Activated T-cell treated with anti-CD3 and anti-CD28 coated beads, Interleukin-2, amount 50 U/mL, for 72 hours (primary cell): Measurements from ENCODE around the gene GON4L. TPM values are rescaled to one million over a fixed set of nuclear protein-coding genes. Genes with fewer than 3 reads are reported as not detected.

Experiments
- ATAC-seq, 2 donors: fragments of 150-1000 bp; cut with Tn5 transposase; replicated peaks in 1 of 2; 2 replicates each; pipeline ENCODE4 v1.10.0; 2021; ENCODE audit warnings: moderate library complexity in 2 of 2, mild to moderate bottlenecking in 1 of 2
- DNase-seq, 2 donors: peaks; one replicate each; pipeline ENCODE4 v3.0.0; 2021 to 2022; ENCODE audit warnings: mixed read lengths in 1 of 2
- H3K27ac Mint-ChIP-seq: one replicate; pipeline ENCODE4 v1.8.0; 2022; ENCODE audit warnings: mild to moderate bottlenecking, moderate library complexity, mixed read lengths
- H3K27me3 Mint-ChIP-seq: one replicate; pipeline ENCODE4 v1.8.0; 2022; ENCODE audit warnings: low read depth, mixed read lengths
- H3K36me3 Mint-ChIP-seq, 2 donors: one replicate each; pipeline ENCODE4 v1.8.0; 2022; ENCODE audit warnings: mixed read lengths in 2 of 2, mild to moderate bottlenecking in 1 of 2; ENCODE audit not compliant: insufficient read depth in 2 of 2
- H3K4me1 Mint-ChIP-seq: one replicate; pipeline ENCODE4 v1.8.0; 2022; ENCODE audit warnings: low read depth, mixed read lengths
- H3K4me3 Mint-ChIP-seq, 2 donors: one replicate each; pipeline ENCODE4 v1.8.0; 2022; ENCODE audit warnings: mild to moderate bottlenecking in 2 of 2, mixed read lengths in 2 of 2, moderate library complexity in 2 of 2
- H3K9me3 Mint-ChIP-seq, 2 donors: one replicate each; pipeline ENCODE4 v1.8.0; 2022; ENCODE audit warnings: mixed read lengths in 2 of 2
- total RNA-seq, 2 donors: library from RNA; stranded (reverse); gene quantifications; one replicate each; pipeline ENCODE4 v1.2.3, GENCODE V29; 2022

Gene GON4L
- total RNA-seq, 2 donors from 2014 or later = 62.8 to 67.3 TPM

DNA sequence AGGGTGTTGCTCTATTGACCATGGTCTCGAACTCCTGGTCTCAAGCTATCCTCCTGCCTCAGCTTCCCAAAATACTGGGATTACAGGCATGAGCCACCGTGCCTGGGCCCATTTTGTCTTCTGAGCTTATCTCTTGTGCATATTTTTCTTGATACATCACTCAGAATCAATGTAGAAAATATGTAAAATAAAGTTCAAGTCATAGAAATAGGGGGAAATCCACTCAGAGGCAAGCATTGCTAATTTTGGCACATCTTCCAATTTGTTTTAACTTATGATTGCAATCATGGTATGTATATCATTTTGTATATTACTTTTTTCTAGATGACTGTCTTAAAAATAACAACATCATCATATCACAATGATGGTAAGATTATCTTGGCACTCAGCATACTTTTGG lies 32.6 kb upstream of the GON4L start:
- Mint-ChIP-seq H3K4me1 (peaks cover 13% of the 10 kb centered on the region), H3K4me3 (no peak overlapping the region), H3K36me3 (no peaks in the 10 kb centered on the region), H3K27ac (no peak overlapping the region), H3K9me3 (no peaks in the 10 kb centered on the region), H3K27me3 (no peaks in the 10 kb centered on the region)
- ATAC-seq (no peak), DNase-seq (no peak)

GRCh38 chr1:155888481-155888880 lies 31.5 kb upstream of the GON4L start:
- H3K9me3 Mint-ChIP-seq = no peaks in the 10 kb centered on the region
- H3K4me1 Mint-ChIP-seq = peaks cover 6% of the 10 kb centered on the region
- H3K36me3 Mint-ChIP-seq = no peaks in the 10 kb centered on the region
- H3K4me3 Mint-ChIP-seq = no peak overlapping the region
- ATAC-seq (no peak), DNase-seq (no peak)
- H3K27me3 Mint-ChIP-seq = no peaks in the 10 kb centered on the region
- H3K27ac Mint-ChIP-seq = no peak overlapping the region

DNA sequence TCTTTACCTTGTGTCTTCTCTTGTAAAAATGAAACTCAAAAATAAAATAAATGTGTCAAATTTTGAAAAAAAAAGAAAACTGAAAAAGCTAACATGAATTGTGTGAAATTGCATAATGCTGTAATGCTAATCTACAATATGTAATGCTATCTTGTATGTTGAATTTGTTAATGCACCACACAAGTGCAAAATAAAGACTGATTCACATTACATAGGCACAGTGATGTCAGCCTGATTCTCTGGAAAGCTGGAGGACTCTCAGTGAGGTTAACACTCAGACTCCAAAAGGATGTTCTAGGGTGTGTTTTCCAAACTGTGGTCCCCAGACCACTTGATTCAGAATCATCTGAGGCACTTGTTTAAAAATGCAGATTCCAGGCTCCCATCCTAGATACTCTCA lies 28.0 kb upstream of the GON4L start:
- no peak overlapping the region for H3K4me3 Mint-ChIP-seq
- DNase-seq (no peak), ATAC-seq (no peak)
- no peak overlapping the region for H3K27ac Mint-ChIP-seq
- H3K36me3 Mint-ChIP-seq = no peaks in the 10 kb centered on the region
- no peaks in the 10 kb centered on the region for H3K27me3 Mint-ChIP-seq
- H3K9me3 Mint-ChIP-seq = no peaks in the 10 kb centered on the region
- no peaks in the 10 kb centered on the region for H3K4me1 Mint-ChIP-seq

DNA sequence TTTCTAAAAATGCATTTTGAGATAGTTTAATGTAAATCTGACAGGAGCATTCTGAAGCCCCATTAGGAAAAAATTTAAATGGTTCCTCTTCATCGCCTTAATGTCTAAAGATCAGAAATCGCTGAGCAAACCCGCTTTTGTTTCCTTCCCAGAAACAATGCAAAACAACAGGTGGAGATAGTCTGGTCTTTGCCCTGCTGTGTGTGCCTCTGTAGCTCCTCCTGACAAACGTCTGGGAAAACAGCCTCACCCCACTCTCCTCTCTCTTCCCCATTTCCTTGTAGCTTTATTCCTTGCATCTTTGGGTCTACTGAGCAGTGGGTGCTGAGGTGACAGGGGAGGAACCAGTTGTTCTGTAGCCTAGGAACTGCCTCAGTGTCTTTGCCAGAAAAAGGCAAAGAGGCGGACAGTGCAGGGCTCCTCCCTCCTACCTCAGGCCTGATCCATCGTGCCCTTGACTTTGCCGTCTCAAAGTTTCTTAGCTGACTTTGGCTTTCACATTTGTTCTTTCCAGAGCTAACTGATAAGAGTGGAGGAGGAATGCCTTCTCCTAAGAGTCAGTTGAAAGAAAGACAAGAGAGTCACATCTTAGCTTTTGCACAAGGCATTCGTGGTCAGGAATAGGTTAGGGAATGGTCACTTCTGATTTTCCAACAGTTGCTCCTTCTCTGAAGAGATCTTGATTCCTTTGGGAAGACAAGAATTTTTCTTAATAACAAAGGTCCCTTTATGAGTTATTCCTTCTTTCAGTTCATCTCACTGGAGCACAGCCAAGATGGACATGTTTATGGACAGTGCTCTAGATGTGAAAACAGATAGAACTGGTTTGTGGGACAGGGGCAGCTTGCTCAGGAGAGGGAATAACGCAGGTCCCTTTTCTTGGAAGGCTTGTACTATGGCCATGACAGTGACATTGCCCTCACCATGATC lies 27.3 kb upstream of the GON4L start:
- H3K27ac Mint-ChIP-seq = no peak overlapping the region
- H3K27me3 Mint-ChIP-seq = no peaks in the 10 kb centered on the region
- H3K4me1 Mint-ChIP-seq = no peaks in the 10 kb centered on the region
- DNase-seq = no peak
- H3K36me3 Mint-ChIP-seq = no peaks in the 10 kb centered on the region
- no peaks in the 10 kb centered on the region for H3K9me3 Mint-ChIP-seq
- H3K4me3 Mint-ChIP-seq = no peak overlapping the region
- ATAC-seq = no peak

DNA sequence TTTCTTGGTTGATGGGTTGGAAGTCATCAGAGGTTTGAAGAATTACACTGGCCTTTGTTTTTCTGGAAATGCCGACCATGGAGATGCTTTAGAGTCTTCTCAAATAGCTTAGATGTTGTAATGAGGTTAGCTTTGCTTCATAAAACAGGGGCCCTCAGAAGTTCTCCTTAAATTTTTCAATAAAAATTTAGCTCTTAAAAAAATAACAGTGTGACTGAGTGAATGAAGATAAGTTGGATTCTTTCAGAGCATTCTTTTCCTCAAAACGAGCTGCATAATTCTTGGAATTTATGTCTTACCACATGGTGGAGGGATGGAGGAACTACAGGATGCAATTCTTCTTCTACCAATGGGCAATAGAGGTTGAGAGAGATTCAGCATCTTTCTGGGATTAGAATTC lies 25.8 kb upstream of the GON4L start:
- H3K36me3 Mint-ChIP-seq = no peaks in the 10 kb centered on the region
- no peak for ATAC-seq
- H3K27ac Mint-ChIP-seq = no peak overlapping the region
- no peaks in the 10 kb centered on the region for H3K9me3 Mint-ChIP-seq
- no peaks in the 10 kb centered on the region for H3K4me1 Mint-ChIP-seq
- no peak overlapping the region for H3K4me3 Mint-ChIP-seq
- no peaks in the 10 kb centered on the region for H3K27me3 Mint-ChIP-seq
- DNase-seq = no peak

- no peak for DNase-seq
- no peak overlapping the region for H3K4me3 Mint-ChIP-seq
- no peaks in the 10 kb centered on the region for H3K27me3 Mint-ChIP-seq
- no peak overlapping the region for H3K27ac Mint-ChIP-seq
- no peaks in the 10 kb centered on the region for H3K9me3 Mint-ChIP-seq
- H3K4me1 Mint-ChIP-seq = no peaks in the 10 kb centered on the region
- no peaks in the 10 kb centered on the region for H3K36me3 Mint-ChIP-seq
- no peak for ATAC-seq
These were observed 25.2 kb upstream of the GON4L start for GRCh38 chr1:155882235-155882634.

- ATAC-seq = no peak
- no peaks in the 10 kb centered on the region for H3K36me3 Mint-ChIP-seq
- H3K27ac Mint-ChIP-seq = no peak overlapping the region
These were observed 23.9 kb upstream of the GON4L start for GRCh38 chr1:155880950-155881349.

GRCh38 chr1:155880251-155880650 lies 23.2 kb upstream of the GON4L start:
- no peaks in the 10 kb centered on the region for H3K9me3 Mint-ChIP-seq
- no peak overlapping the region for H3K27ac Mint-ChIP-seq

More at GRCh38 chr1:155880950-155881349, 23.9 kb upstream of the GON4L start:
- no peak for DNase-seq
- Mint-ChIP-seq H3K4me1 (no peaks in the 10 kb centered on the region), H3K27me3 (no peaks in the 10 kb centered on the region), H3K4me3 (no peak overlapping the region), H3K9me3 (no peaks in the 10 kb centered on the region)

GRCh38 chr1:155877945-155878344 lies 20.9 kb upstream of the GON4L start:
- no peak overlapping the region for H3K4me3 Mint-ChIP-seq

More at GRCh38 chr1:155880251-155880650, 23.2 kb upstream of the GON4L start:
- ATAC-seq = no peak
- no peak for DNase-seq
- Mint-ChIP-seq H3K4me1 (no peaks in the 10 kb centered on the region), H3K4me3 (no peak overlapping the region), H3K27me3 (no peaks in the 10 kb centered on the region), H3K36me3 (no peaks in the 10 kb centered on the region)

DNA sequence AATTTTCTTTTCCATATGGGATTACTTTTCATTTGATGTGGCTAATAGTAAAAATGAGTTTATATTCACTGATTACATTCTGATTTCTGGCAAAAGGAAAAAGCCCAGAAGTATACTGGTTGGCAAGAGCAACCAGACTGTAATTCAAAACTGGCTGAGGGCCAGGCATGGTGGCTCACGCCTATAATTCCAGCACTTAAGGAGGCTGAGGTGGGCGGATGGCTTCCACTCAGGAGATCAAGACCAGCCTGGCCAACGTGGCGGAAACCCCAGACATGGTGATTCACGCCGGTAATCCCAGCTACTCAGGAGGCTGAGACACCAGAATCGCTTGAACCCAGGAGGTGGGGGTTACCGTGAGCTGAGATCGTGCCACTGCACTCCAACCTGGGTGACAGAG lies 16.8 kb upstream of the GON4L start:
- H3K27ac Mint-ChIP-seq = no peak overlapping the region
- no peaks in the 10 kb centered on the region for H3K4me1 Mint-ChIP-seq
- peaks cover 0 to 4% of the 10 kb centered on the region in 2 donors for H3K36me3 Mint-ChIP-seq
- ATAC-seq (no peak), DNase-seq (no peak)
- no peaks in the 10 kb centered on the region for H3K9me3 Mint-ChIP-seq
- no peaks in the 10 kb centered on the region for H3K27me3 Mint-ChIP-seq
- no peak overlapping the region for H3K4me3 Mint-ChIP-seq

More at GRCh38 chr1:155877945-155878344, 20.9 kb upstream of the GON4L start:
- no peak for ATAC-seq
- Mint-ChIP-seq H3K4me1 (no peaks in the 10 kb centered on the region), H3K36me3 (no peaks in the 10 kb centered on the region), H3K27me3 (no peaks in the 10 kb centered on the region), H3K9me3 (no peaks in the 10 kb centered on the region), H3K27ac (no peak overlapping the region)
- no peak for DNase-seq

DNA sequence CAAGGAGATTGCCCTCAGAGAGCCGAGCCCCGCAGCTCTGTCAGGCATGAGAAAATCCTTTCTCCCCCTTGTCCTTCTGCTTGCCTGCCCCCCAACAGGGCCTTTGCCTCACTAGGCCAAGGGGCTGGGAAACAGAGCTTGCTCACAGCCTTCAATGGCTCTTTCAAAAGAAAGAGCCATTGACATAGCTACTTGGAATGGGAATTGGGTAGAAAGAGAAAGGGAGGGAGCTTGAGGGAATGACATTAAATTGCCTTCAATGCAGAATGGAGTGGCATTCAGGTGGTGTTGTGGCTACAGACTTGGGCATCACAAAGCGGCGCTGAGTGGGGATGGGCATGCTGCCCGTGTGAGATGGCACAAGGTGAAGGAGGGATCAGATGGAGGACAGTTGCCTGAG lies 15.5 kb upstream of the GON4L start:
- H3K36me3 Mint-ChIP-seq = peaks cover 0 to 6% of the 10 kb centered on the region in 2 donors
- H3K27ac Mint-ChIP-seq = no peak overlapping the region

DNA sequence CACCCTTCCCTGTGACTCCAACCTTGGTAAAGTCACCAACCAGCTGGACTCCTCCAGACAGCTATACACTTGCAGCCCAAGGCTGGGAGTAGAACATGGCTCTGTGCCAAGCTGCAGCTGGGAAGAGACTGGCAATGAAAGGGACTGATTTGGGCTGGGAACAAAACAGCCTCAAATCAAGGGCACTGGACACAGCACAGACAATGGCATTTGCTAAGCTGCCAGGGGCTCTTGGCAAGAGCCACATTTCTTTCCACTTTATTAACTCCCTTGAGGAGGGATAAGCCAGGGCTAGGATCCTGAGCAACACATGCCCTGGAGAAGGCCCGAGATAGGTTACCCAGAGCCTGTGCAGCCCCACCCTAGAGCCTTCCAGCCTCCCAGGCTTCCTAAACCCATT lies 14.4 kb upstream of the GON4L start:
- no peak for ATAC-seq
- Mint-ChIP-seq H3K36me3 (peaks cover 0 to 6% of the 10 kb centered on the region in 2 donors), H3K27me3 (no peaks in the 10 kb centered on the region), H3K27ac (no peak overlapping the region), H3K9me3 (no peaks in the 10 kb centered on the region), H3K4me1 (no peaks in the 10 kb centered on the region), H3K4me3 (no peak overlapping the region)
- no peak for DNase-seq

More for the DNA sequence above, 15.5 kb upstream of the GON4L start:
- H3K4me3 Mint-ChIP-seq = no peak overlapping the region
- no peak for ATAC-seq
- no peaks in the 10 kb centered on the region for H3K4me1 Mint-ChIP-seq
- DNase-seq = no peak
- no peaks in the 10 kb centered on the region for H3K9me3 Mint-ChIP-seq
- H3K27me3 Mint-ChIP-seq = no peaks in the 10 kb centered on the region

GRCh38 chr1:155867766-155868165 lies 10.8 kb upstream of the GON4L start:
- H3K4me3 Mint-ChIP-seq = no peak overlapping the region
- H3K27ac Mint-ChIP-seq = no peak overlapping the region
- peaks cover under 1% of the 10 kb centered on the region for H3K27me3 Mint-ChIP-seq
- ATAC-seq (no peak), DNase-seq (no peak)
- no peaks in the 10 kb centered on the region for H3K9me3 Mint-ChIP-seq
- no peaks in the 10 kb centered on the region for H3K4me1 Mint-ChIP-seq
- peaks cover 0 to 6% of the 10 kb centered on the region in 2 donors for H3K36me3 Mint-ChIP-seq

DNA sequence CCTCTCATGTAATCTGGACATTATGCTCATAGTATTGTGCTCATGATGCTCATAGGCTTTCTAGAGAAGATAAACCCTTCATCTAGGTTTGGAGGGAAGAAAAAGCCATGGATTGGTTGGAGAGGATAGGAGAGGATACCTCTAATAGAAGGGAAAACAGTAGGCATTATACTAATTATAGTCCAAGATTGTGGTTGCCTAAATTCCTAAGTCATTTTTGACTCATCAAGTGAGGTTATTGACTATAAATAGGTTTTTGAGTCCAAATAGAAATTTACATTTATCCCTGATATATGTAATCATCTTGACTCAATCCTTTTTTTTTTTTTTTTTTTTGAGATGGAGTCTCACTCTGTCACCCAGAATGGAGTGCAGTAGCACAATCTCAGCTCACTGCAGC lies 7.4 kb upstream of the GON4L start:
- no peak overlapping the region for H3K27ac Mint-ChIP-seq
- no peaks in the 10 kb centered on the region for H3K9me3 Mint-ChIP-seq

More for the DNA sequence above, 7.4 kb upstream of the GON4L start:
- ATAC-seq (no peak), DNase-seq (no peak)
- Mint-ChIP-seq H3K27me3 (peaks cover 12% of the 10 kb centered on the region), H3K36me3 (peaks cover 0 to 9% of the 10 kb centered on the region in 2 donors), H3K4me1 (peaks cover 15% of the 10 kb centered on the region), H3K4me3 (no peak overlapping the region)
